Activated T-helper 2 cell treated with anti-CD3 and anti-CD28 coated beads, Interferon-gamma antibody, Interleukin-2, Interleukin-4, amounts not matched to agents 10 μg/mL and 5 μg/mL and 100 μg/mL, durations not matched to agents 14 hours and 24 hours and 36 hours (primary cell): ENCODE measurements around the gene HINFP. TPM values are rescaled to one million over a fixed set of nuclear protein-coding genes. Genes with fewer than 3 reads are reported as not detected.

Experiments used
- DNase-seq: peaks from one replicate; pipeline ENCODE4 v3.0.0; 2021; ENCODE audit warnings: low spot score
- H3K27ac Mint-ChIP-seq: one replicate; pipeline ENCODE4 v1.8.0; 2021; ENCODE audit warnings: mixed read lengths
- H3K27me3 Mint-ChIP-seq: one replicate; pipeline ENCODE4 v1.8.0; 2021; ENCODE audit warnings: low read depth, mixed read lengths
- H3K36me3 Mint-ChIP-seq: one replicate; pipeline ENCODE4 v1.8.0; 2021; ENCODE audit warnings: low read depth, mixed read lengths
- H3K4me1 Mint-ChIP-seq: one replicate; pipeline ENCODE4 v1.8.0; 2021; ENCODE audit warnings: low read depth, mixed read lengths
- H3K4me3 Mint-ChIP-seq: one replicate; pipeline ENCODE4 v1.8.0; 2021; ENCODE audit warnings: low read depth, mild to moderate bottlenecking, moderate library complexity, mixed read lengths
- H3K9me3 Mint-ChIP-seq: one replicate; pipeline ENCODE4 v1.8.0; 2021; ENCODE audit warnings: mixed read lengths
- intact Hi-C: fragments of 100-400 bp; cut with micrococcal nuclease; formaldehyde crosslinking; loops from one replicate; pipeline ENCODE4 v1.15.1; 2023
- total RNA-seq: library from RNA; stranded (reverse); gene quantifications from 2 replicates; pipeline ENCODE4 v1.2.3, GENCODE V29; 2022

Gene HINFP
- total RNA-seq, 1 donor from 2014 or later, result 29.8 TPM

GRCh38 chr11:119091966-119092879 lies 29.2 kb upstream of the HINFP start:
- H3K4me3 Mint-ChIP-seq, result peak overlapping the region; percentile 92
- peaks cover 50% of the 10 kb centered on the region for H3K4me1 Mint-ChIP-seq
- intact Hi-C loops, result no loop called here
- H3K9me3 Mint-ChIP-seq, result no peaks in the 10 kb centered on the region
- peaks cover 53% of the 10 kb centered on the region for H3K36me3 Mint-ChIP-seq
- no peak for DNase-seq
- peaks cover 2% of the 10 kb centered on the region for H3K27me3 Mint-ChIP-seq
- peak overlapping the region; percentile 51 for H3K27ac Mint-ChIP-seq

GRCh38 chr11:119092880-119093842 lies 28.2 kb upstream of the HINFP start:
- Mint-ChIP-seq H3K27ac (peak overlapping the region; percentile 75), H3K4me1 (peaks cover 41% of the 10 kb centered on the region), H3K9me3 (no peaks in the 10 kb centered on the region), H3K36me3 (peaks cover 62% of the 10 kb centered on the region), H3K27me3 (peaks cover 2% of the 10 kb centered on the region), H3K4me3 (peak overlapping the region; percentile 92)
- intact Hi-C loops, result no loop called here
- DNase-seq, result no peak

DNA sequence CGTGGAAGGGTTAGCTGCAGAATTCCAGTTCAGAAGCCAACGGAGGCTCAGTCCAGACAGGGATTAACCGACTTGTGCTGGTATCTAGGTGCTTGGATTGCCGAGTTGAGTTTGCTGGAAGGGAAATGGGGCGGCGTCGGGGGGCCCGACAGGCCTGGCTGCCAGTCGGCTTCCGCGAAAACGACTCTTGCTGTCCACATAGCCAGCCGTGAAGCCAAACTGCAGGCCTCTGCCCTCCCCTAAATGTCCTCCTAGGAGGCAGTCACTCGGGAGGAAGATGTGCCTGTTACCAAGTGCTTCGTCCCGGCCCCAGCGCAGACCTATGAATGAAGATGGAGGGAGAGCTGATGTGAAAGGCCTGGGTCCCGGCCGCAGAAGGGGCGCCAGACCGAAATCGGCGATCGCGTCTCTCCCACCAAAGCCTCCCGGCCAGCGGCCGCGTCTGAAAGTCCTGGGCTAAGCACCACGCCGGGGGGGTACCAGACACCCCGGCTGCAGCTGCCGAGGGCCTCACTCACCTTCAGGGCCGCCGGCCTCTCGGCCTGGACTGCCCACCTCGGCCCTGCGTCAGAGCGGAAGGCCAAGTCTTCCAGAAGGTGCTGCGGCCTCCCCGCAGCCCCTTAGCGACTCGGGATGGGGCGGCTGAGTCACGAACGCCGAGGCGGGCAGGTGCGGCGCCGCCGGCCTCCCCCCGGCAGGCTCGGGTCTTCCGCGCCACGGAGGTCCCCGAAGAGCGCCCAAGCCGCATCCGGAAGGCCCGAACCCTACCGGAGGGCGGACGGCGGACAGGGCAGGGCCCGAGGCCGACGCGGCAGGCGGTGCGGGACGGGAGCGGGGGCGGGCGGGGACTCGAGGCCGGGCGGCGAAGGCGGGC lies 27.2 kb upstream of the HINFP start:
- Mint-ChIP-seq H3K27me3 (peaks cover 2% of the 10 kb centered on the region), H3K4me1 (peaks cover 45% of the 10 kb centered on the region), H3K4me3 (peak overlapping the region; percentile 92), H3K9me3 (no peaks in the 10 kb centered on the region), H3K36me3 (peaks cover 73% of the 10 kb centered on the region), H3K27ac (peak overlapping the region; percentile 89)
- intact Hi-C loops, result loop anchor here (1.0 to 2.0 kb wide), 6 partner anchors 8 to 113 kb away; partner anchors contain the start of genes CBL, HINFP, RPS25 and SLC37A4
- no peak for DNase-seq

DNA sequence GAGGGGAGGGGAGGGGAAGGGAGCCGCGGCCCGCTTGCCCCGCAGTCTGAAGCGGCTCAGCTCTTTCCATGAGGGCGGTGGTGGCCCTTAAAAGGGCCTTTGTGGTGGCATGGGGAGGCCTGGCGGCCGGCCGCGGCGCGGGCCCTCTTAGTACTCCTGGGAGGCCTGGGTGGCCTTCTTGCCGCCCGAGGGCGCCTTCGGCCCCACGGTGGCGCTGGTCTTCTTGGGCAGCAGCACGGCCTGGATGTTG lies 26.6 kb upstream of the HINFP start:
- intact Hi-C loops, result loop anchor here (1.0 to 2.0 kb wide), 9 partner anchors 8 to 112 kb away; partner anchors contain the start of genes C2CD2L, CBL, HINFP and HYOU1
- peaks cover 2% of the 10 kb centered on the region for H3K27me3 Mint-ChIP-seq
- no peaks in the 10 kb centered on the region for H3K9me3 Mint-ChIP-seq
- no peak for DNase-seq
- peaks cover 45% of the 10 kb centered on the region for H3K4me1 Mint-ChIP-seq
- peak overlapping the region; percentile 89 for H3K4me3 Mint-ChIP-seq
- H3K27ac Mint-ChIP-seq, result peak overlapping the region; percentile 89
- peaks cover 74% of the 10 kb centered on the region for H3K36me3 Mint-ChIP-seq

DNA sequence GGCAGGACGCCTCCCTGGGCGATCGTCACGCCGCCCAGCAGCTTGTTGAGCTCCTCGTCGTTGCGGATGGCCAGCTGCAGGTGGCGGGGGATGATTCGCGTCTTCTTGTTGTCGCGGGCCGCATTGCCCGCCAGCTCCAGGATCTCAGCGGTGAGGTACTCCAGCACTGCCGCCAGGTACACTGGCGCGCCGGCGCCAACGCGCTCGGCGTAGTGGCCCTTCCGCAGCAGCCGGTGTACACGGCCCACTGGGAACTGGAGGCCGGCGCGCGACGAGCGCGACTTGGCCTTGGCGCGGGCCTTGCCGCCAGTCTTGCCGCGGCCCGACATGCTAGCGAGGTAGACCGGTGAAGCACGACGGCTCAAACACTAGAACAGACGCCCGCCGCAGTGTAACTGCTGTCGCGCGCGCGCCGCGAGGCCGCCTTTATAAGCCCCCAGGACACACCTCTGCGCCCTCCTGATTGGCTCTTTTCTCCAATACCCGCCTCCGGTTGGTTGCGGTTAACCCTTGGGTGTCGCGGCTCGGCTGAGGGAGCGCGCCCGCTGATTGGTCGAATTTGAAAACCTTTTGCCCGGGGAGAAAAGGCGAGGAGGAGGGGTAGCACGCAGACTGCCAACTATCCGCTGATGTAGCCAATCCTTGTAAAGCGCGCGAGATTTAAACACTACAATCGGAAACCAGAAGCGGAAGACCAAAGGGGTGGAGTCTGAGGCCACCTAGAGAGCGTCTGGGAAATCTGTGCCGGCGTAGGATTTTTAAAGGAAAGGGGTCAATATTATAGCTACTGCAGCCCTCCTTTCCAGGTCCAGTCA lies 26.1 kb upstream of the HINFP start:
- intact Hi-C loops, result loop anchor here (1.0 to 2.0 kb wide), 8 partner anchors 10 to 112 kb away; partner anchors contain the start of genes C2CD2L, CBL, HINFP and HYOU1

GRCh38 chr11:119099711-119100110 lies 21.7 kb upstream of the HINFP start:
- peaks cover 52% of the 10 kb centered on the region for H3K36me3 Mint-ChIP-seq
- H3K9me3 Mint-ChIP-seq, result no peaks in the 10 kb centered on the region
- H3K27ac Mint-ChIP-seq, result no peak overlapping the region
- peaks cover 32% of the 10 kb centered on the region for H3K4me1 Mint-ChIP-seq
- intact Hi-C loops, result loop anchor here (5.0 kb wide), 2 partner anchors 68 to 172 kb away; partner anchors contain the start of genes BCL9L and NLRX1
- H3K27me3 Mint-ChIP-seq, result peaks cover 2% of the 10 kb centered on the region
- DNase-seq, result no peak
- H3K4me3 Mint-ChIP-seq, result peak overlapping the region; percentile 91

More for the DNA sequence above, 26.1 kb upstream of the HINFP start:
- DNase-seq, result peak; percentile 99
- H3K27ac Mint-ChIP-seq, result peak overlapping the region; percentile 89
- H3K4me1 Mint-ChIP-seq, result peaks cover 50% of the 10 kb centered on the region
- peaks cover 2% of the 10 kb centered on the region for H3K27me3 Mint-ChIP-seq
- no peaks in the 10 kb centered on the region for H3K9me3 Mint-ChIP-seq
- peak overlapping the region; percentile 89 for H3K4me3 Mint-ChIP-seq
- H3K36me3 Mint-ChIP-seq, result peaks cover 79% of the 10 kb centered on the region

- Mint-ChIP-seq H3K4me1 (peaks cover 34% of the 10 kb centered on the region), H3K27ac (peak overlapping the region; percentile 98), H3K27me3 (peaks cover 1% of the 10 kb centered on the region), H3K9me3 (no peaks in the 10 kb centered on the region), H3K4me3 (peak overlapping the region; percentile 91), H3K36me3 (peaks cover 46% of the 10 kb centered on the region)
- intact Hi-C loops, result loop anchor here (5.0 kb wide), 2 partner anchors 67 to 173 kb away; partner anchors contain the start of genes BCL9L and NLRX1
- no peak for DNase-seq
These were observed 21.0 kb upstream of the HINFP start for GRCh38 chr11:119100246-119100970.

DNA sequence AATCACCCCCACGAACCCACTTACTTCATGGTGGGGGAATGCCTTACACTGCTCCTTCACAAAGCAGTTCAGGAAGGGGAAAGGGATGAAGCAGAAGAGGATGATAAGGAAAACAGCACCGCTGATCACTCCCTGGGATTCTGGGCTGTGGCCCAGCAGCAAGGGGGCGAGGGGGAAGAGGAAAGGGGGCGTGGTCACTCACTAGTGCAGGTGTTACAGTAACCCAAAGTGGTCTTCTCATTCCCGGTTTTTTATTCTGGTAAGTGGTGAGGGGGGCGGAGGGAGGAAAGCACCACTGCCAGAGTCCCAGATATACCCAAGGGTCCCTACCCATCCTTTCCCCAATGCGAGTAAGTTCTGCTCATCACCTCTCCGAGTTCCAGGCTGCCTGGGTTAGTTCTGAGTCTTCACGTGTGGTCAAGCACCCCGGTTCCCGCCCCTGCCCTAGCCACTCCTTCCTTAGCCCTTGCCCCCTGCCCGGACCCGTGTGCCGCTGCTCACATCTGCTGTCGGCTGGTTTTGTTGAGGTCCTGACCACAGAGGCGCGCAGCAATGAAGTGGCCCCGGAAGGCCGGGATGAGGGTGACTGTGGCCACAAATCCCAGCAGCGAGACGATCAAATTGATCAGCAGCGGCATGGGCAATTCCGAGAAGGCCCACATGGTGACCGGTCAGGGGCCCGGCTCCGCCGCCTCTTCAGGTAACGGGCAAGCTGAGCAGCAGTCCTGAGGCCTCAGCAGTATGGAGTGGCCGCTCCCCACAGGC lies 20.2 kb upstream of the HINFP start:
- H3K4me1 Mint-ChIP-seq, result peaks cover 30% of the 10 kb centered on the region

DNA sequence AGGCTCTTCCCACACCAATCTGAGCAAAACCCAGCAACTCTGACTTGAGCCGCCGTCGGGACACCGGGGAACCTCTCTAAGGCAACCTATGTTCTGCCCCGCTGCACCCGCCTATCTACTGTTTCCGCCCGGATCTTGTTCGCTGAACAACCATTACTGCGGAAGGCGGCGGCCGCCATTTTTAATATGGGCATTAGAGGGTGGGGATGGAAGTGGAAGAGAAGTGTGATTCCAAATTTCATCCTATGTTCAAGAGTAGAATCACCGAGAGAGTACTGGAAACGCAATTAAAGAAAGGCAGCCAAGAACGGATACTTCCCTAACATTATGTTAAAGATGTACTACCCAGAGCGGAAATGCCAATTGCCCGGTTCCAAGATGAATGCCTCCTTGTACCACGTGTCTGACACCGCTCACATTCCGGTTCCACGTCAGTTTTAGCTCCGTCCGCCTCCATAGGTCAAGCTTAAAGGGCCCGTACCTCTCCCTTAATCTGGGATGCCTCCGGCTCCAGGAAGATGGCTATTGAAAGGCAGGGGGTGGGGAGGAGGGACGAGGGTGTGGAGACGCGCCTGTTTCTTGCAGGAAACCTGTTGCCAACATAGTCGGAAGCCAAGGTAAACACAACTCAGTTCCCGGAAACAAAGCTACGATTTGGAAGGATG lies 19.5 kb upstream of the HINFP start, which contains the start of gene DPAGT1:
TSS of gene DPAGT1 (minus strand) at position 95 of the 665 bp plus-strand sequence. CDS start 198 bp downstream, outside the sequence.
- Mint-ChIP-seq H3K27ac (peak within 1 kb of the TSS; percentile 98), H3K4me1 (peaks cover 32% of the 10 kb centered on the region), H3K9me3 (no peaks in the 10 kb centered on the region), H3K36me3 (peaks cover 33% of the 10 kb centered on the region), H3K27me3 (no peaks in the 10 kb centered on the region), H3K4me3 (peak within 1 kb of the TSS; percentile 91)
- intact Hi-C loops, result loop anchor here (1.0 to 5.0 kb wide), 6 partner anchors 8 to 232 kb away; partner anchors contain the start of genes BCL9L, NLRX1, RNF26 and VPS11
- DNase-seq, result peak; percentile 84

More for the DNA sequence above, 20.2 kb upstream of the HINFP start:
- Mint-ChIP-seq H3K36me3 (peaks cover 40% of the 10 kb centered on the region), H3K9me3 (no peaks in the 10 kb centered on the region), H3K27me3 (no peaks in the 10 kb centered on the region), H3K27ac (peak overlapping the region; percentile 98), H3K4me3 (peak overlapping the region; percentile 91)
- DNase-seq, result no peak
- intact Hi-C loops, result loop anchor here (1.0 to 5.0 kb wide), 3 partner anchors 34 to 174 kb away; partner anchors contain the start of genes BCL9L, NLRX1 and VPS11
